HEK293 (cell line): ENCODE results near the gene MTHFD1L.

Source experiments
- CTCF ChIP-seq: fragments of 450-650 bp; formaldehyde crosslinking; IDR thresholded peaks from 2 replicates; pipeline ENCODE4 v1.5.1; 2016; ENCODE audit warnings: missing biosample characterization, missing genetic modification characterization
- ZNF19 ChIP-seq: fragments of 450-650 bp; formaldehyde crosslinking; IDR thresholded peaks from 2 replicates; pipeline ENCODE4; 2016; ENCODE audit warnings: missing biosample characterization, missing genetic modification characterization, low read depth
- ZNF274 ChIP-seq, 2 experiments: fragments of 200-500 bp in 1 of 2; fragments of 450-650 bp in 1 of 2; sonication (Bioruptor generic) in 1 of 2; formaldehyde crosslinking in 1 of 2; IDR thresholded peaks; 2 replicates each; pipeline versions ENCODE4 v1.5.1 to v1.6.1; 2014 to 2016; ENCODE audit warnings: borderline replicate concordance in 1 of 2, inconsistent platforms in 1 of 2, low read length in 1 of 2, missing biosample characterization in 1 of 2, missing genetic modification characterization in 1 of 2
- ZNF366 ChIP-seq: fragments of 450-650 bp; formaldehyde crosslinking; conservative IDR thresholded peaks from 2 replicates; pipeline ENCODE4 v1.5.1; 2016; ENCODE audit warnings: missing biosample characterization, missing genetic modification characterization
- ZNF837 ChIP-seq: fragments of 450-650 bp; formaldehyde crosslinking; IDR thresholded peaks from 2 replicates; pipeline ENCODE4 v1.5.1; 2016; ENCODE audit warnings: missing biosample characterization, missing genetic modification characterization

GRCh38 chr6:151025076-151025475 is 159.6 kb downstream of the MTHFD1L start:
- TF ChIP-seq ZNF274 (IDR thresholded peaks at IDR 0.05; ENCODE audit: low read length) (no peak), ZNF274 (tag by site-specific recombination; IDR thresholded peaks at IDR 0.05; ENCODE audit: borderline replicate concordance) (no peak), ZNF19 (tag by site-specific recombination) (no peak), CTCF (tag by site-specific recombination) (no peak), ZNF366 (no peak), ZNF837 (tag by site-specific recombination) (no peak)
